DOHH2 (cell line): ENCODE data around the gene GRB10.

ENCODE experiments used
- CTCF ChIP-seq: fragments of 200-600 bp; sonication (generic); IDR thresholded peaks from one replicate; pipeline ENCODE4 v1.5.1; 2014; ENCODE audit warnings: antibody characterized with exemption, mild to moderate bottlenecking, low read depth, low read length; ENCODE audit not compliant: poor library complexity, severe bottlenecking
- EZH2phosphoT487 ChIP-seq: fragments of 200-600 bp; sonication (generic); IDR thresholded peaks from 2 replicates; pipeline ENCODE4 v1.6.1; 2017; ENCODE audit warnings: borderline replicate concordance, mild to moderate bottlenecking, antibody characterized with exemption, low read length, moderate library complexity, mixed read lengths

DNA sequence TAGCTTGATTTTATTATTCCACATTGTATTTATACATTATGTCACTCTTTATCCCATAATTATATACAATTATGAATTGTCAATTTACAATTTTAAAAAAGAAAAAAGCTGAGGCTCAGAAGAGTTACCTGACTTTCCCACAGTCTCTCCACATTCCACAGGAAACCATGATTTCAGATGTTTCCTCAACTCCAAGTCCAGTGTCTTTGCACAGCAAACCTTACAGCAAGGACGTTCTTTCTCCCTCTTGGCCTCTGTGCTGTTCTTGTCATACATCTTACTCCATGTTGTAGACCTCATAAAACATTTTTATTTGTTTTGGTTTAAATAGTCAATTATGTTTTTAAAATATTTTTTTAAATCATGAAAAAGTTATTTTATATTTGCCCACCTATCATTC lies 34.9 kb upstream of the GRB10 start:
- no peak for TF ChIP-seq CTCF
- TF ChIP-seq EZH2phosphoT487: no peak
